ENCODE results near the gene SF3A1. TPM values are rescaled to one million over a fixed set of nuclear protein-coding genes. Genes with fewer than 3 reads are reported as not detected.

Gene SF3A1
- total RNA-seq, 2 experiments from 2014 or later: 335 to 388 TPM

- ChIA-PET CTCF (interaction anchor here (1.5 to 6.8 kb wide), 5 partner anchors 13 to 133 kb away, joined by 4 to 59 read pairs (median 18); no protein-coding TSS in a partner anchor), POLR2A (interaction anchor here (1.0 to 9.8 kb wide), 8 partner anchors 14 to 133 kb away, joined by 3 to 268 read pairs (median 68); partner anchors contain the start of genes CCDC157, RNF215, SF3A1 and TBC1D10A)
- H3K36me3 Mint-ChIP-seq (ENCODE audit: low read depth): peaks cover 77% of the 10 kb centered on the region
- H3K4me3 Mint-ChIP-seq: peak overlapping the region; percentile 97
- peaks cover 71% of the 10 kb centered on the region for H3K4me1 ChIP-seq (ENCODE audit: insufficient read depth, low read length)
- TF ChIP-seq CTCF (IDR thresholded peaks at IDR 0.05): no peak
- H3K27ac Mint-ChIP-seq: peak overlapping the region; percentile 87
- H3K27ac ChIP-seq (ENCODE audit: low read depth in 1 of 2, low read length in 2 of 2): peak overlapping the region; percentile 37 to 60
- no peaks in the 10 kb centered on the region for H3K27me3 Mint-ChIP-seq
- ATAC-seq (ENCODE audit: poor library complexity) (no peak), DNase-seq (no peak)
- intact Hi-C loops (cut with DNase I, micrococcal nuclease): no loop called here
- peaks cover 66% of the 10 kb centered on the region for H3K4me1 Mint-ChIP-seq (ENCODE audit: low read depth)
- H3K27me3 ChIP-seq (ENCODE audit: control insufficient read depth in 1 of 2, insufficient read depth in 2 of 2, low read length in 2 of 2): no peaks in the 10 kb centered on the region
- H3K9me3 ChIP-seq (ENCODE audit: control insufficient read depth in 1 of 2, insufficient read depth in 1 of 2, low read length in 2 of 2): no peaks in the 10 kb centered on the region
- H3K36me3 ChIP-seq (ENCODE audit: insufficient read depth, low read length): peaks cover 51% of the 10 kb centered on the region
- H3K9me3 Mint-ChIP-seq: no peaks in the 10 kb centered on the region
- no peak overlapping the region for H3K4me3 ChIP-seq (ENCODE audit: low read length)
Measured at GRCh38 chr22:30291058-30291892, 65.4 kb downstream of the SF3A1 start.

GRCh38 chr22:30290342-30291057, 66.2 kb downstream of the SF3A1 start:
- DNase-seq: peak in 1 of 14 experiments; percentile 25
- H3K36me3 Mint-ChIP-seq (ENCODE audit: low read depth): peaks cover 70% of the 10 kb centered on the region
- H3K36me3 ChIP-seq (ENCODE audit: insufficient read depth, low read length): peaks cover 48% of the 10 kb centered on the region
- ChIA-PET CTCF (interaction anchor here (1.5 to 6.8 kb wide), 9 partner anchors 14 to 134 kb away, joined by 4 to 99 read pairs (median 20); partner anchors contain the start of genes CCDC157, RNF215, SF3A1 and TBC1D10A), POLR2A (interaction anchor here (0.6 to 9.8 kb wide), 14 partner anchors 8 to 135 kb away, joined by 3 to 268 read pairs (median 10); partner anchors contain the start of genes CCDC157, MTFP1, RNF215 and SEC14L2)
- intact Hi-C loops (cut with DNase I, micrococcal nuclease): loop anchor here in 1 of 2 experiments (1.0 kb wide), 2 partner anchors 15 to 66 kb away; partner anchors contain the start of gene SF3A1
- H3K4me1 ChIP-seq (ENCODE audit: insufficient read depth, low read length): peaks cover 64% of the 10 kb centered on the region
- peaks cover 58% of the 10 kb centered on the region for H3K4me1 Mint-ChIP-seq (ENCODE audit: low read depth)
- peak overlapping the region; percentile 97 for H3K4me3 Mint-ChIP-seq
- H3K27ac ChIP-seq (ENCODE audit: low read depth in 1 of 2, low read length in 2 of 2): peak overlapping the region; percentile 37 to 60
- no peaks in the 10 kb centered on the region for H3K9me3 ChIP-seq (ENCODE audit: control insufficient read depth in 1 of 2, insufficient read depth in 1 of 2, low read length in 2 of 2)
- peak overlapping the region; percentile 87 for H3K27ac Mint-ChIP-seq
- H3K4me3 ChIP-seq (ENCODE audit: low read length): peak overlapping the region; percentile 75
- no peaks in the 10 kb centered on the region for H3K27me3 Mint-ChIP-seq
- TF ChIP-seq CTCF (IDR thresholded peaks at IDR 0.05): no peak
- ATAC-seq (ENCODE audit: poor library complexity): no peak
- no peaks in the 10 kb centered on the region for H3K9me3 Mint-ChIP-seq
- no peaks in the 10 kb centered on the region for H3K27me3 ChIP-seq (ENCODE audit: control insufficient read depth in 1 of 2, insufficient read depth in 2 of 2, low read length in 2 of 2)

DNA sequence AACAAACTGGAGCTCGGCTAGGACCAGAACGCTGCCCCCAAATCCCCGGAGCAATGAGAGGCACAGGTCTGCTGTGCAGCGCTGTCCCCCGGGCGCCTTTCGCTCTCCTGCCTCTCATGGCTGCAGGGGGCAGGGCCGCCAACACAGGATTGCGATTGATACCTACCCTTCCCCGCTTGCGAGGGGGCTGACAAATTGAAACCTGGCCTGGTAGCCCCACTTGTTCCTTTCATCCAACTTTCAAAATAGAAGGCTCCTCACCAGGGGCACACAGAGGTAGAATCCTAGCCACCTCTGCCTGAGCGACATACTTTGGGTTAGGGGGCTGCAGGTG, 66.7 kb downstream of the SF3A1 start:
- DNase-seq: no peak
- Histone ChIP-seq H3K27me3 (ENCODE audit: control insufficient read depth in 1 of 2, insufficient read depth in 2 of 2, low read length in 2 of 2) (no peaks in the 10 kb centered on the region), H3K4me3 (ENCODE audit: low read length) (peak overlapping the region; percentile 75), H3K4me1 (ENCODE audit: insufficient read depth, low read length) (peaks cover 59% of the 10 kb centered on the region), H3K36me3 (ENCODE audit: insufficient read depth, low read length) (peaks cover 48% of the 10 kb centered on the region), H3K27ac (ENCODE audit: low read depth in 1 of 2, low read length in 2 of 2) (peak overlapping the region; percentile 37 to 60), H3K9me3 (ENCODE audit: control insufficient read depth in 1 of 2, insufficient read depth in 1 of 2, low read length in 2 of 2) (no peaks in the 10 kb centered on the region)
- Mint-ChIP-seq H3K4me1 (ENCODE audit: low read depth) (peaks cover 56% of the 10 kb centered on the region), H3K27ac (peak overlapping the region; percentile 87), H3K4me3 (peak overlapping the region; percentile 97), H3K36me3 (ENCODE audit: low read depth) (peaks cover 68% of the 10 kb centered on the region), H3K27me3 (no peaks in the 10 kb centered on the region), H3K9me3 (no peaks in the 10 kb centered on the region)
- ChIA-PET POLR2A (interaction anchor here (0.6 to 9.8 kb wide), 12 partner anchors 8 to 135 kb away, joined by 3 to 268 read pairs (median 28); partner anchors contain the start of genes CCDC157, MTFP1, RNF215 and SEC14L2), CTCF (interaction anchor here (1.8 to 6.8 kb wide), 9 partner anchors 8 to 134 kb away, joined by 4 to 99 read pairs (median 20); partner anchors contain the start of genes CCDC157, RNF215, SF3A1 and TBC1D10A)
- no peak for TF ChIP-seq CTCF (IDR thresholded peaks at IDR 0.05)
- intact Hi-C loops (cut with DNase I, micrococcal nuclease): loop anchor here (1.0 to 5.0 kb wide), 6 partner anchors 15 to 195 kb away; partner anchors contain the start of genes SF3A1 (in 2 of the 2), MTFP1 (in 1 of the 2) and TBC1D10A (in 1 of the 2)
- peak; percentile 37 for ATAC-seq (ENCODE audit: poor library complexity)
